HCT116 (cell line): ENCODE data around the gene MNAT1.

Experiments used
- CEBPB ChIP-seq: IDR thresholded peaks from 2 replicates; pipeline ENCODE4 v1.6.1; 2012; ENCODE audit warnings: low read depth
- EGR1 ChIP-seq: IDR thresholded peaks from 2 replicates; pipeline ENCODE4 v1.6.1; 2012; ENCODE audit warnings: low read depth
- ELF1 ChIP-seq: IDR thresholded peaks from 2 replicates; pipeline ENCODE4 v1.6.1; 2012; ENCODE audit warnings: low read depth, borderline replicate concordance
- EZH2 ChIP-seq: fragments of 200-600 bp; sonication (generic); IDR thresholded peaks from 2 replicates; pipeline ENCODE4 v1.6.1; 2017; ENCODE audit warnings: antibody characterized with exemption, mixed run types
- EZH2phosphoT487 ChIP-seq: fragments of 200-600 bp; IDR thresholded peaks from 2 replicates; pipeline ENCODE4 v1.6.1; 2018; ENCODE audit warnings: antibody characterized with exemption, borderline replicate concordance
- FOSL1 ChIP-seq: IDR thresholded peaks from 2 replicates; pipeline ENCODE4 v1.6.1; 2012; ENCODE audit warnings: low read depth
- JUND ChIP-seq: IDR thresholded peaks from 2 replicates; pipeline ENCODE4 v1.6.1; 2012
- POLR2A ChIP-seq: IDR thresholded peaks from 2 replicates; pipeline ENCODE4 v1.7.0; 2011; ENCODE audit warnings: borderline replicate concordance; ENCODE audit not compliant: insufficient read depth, insufficient read length; ENCODE audit errors: extremely low read depth
- POLR2AphosphoS5 ChIP-seq: IDR thresholded peaks from 2 replicates; pipeline ENCODE4 v1.6.1; 2011; ENCODE audit warnings: mild to moderate bottlenecking, low read depth, low read length, moderate library complexity
- SRF ChIP-seq: IDR thresholded peaks from 2 replicates; pipeline ENCODE4 v1.6.1; 2012; ENCODE audit warnings: low read depth
- TCF7L2 ChIP-seq: IDR thresholded peaks from 2 replicates; pipeline ENCODE4 v1.7.0; 2011; ENCODE audit warnings: borderline replicate concordance, inconsistent platforms; ENCODE audit not compliant: insufficient read depth, insufficient read length; ENCODE audit errors: extremely low read depth
- YY1 ChIP-seq: IDR thresholded peaks from 2 replicates; pipeline ENCODE4 v1.6.1; 2011; ENCODE audit warnings: low read length, low read depth, moderate library complexity, mild to moderate bottlenecking; ENCODE audit not compliant: insufficient replicate concordance; ENCODE audit errors: extremely low read depth
- TF ChIP-seq, protein P1 (sequence below): IDR thresholded peaks from 2 replicates; pipeline ENCODE4 v1.6.1; 2012
- TF ChIP-seq, protein P2 (sequence below), 3 experiments: fragments of 200-600 bp in 1 of 3; sonication (generic) in 1 of 3; IDR thresholded peaks in 2 of 3; conservative IDR thresholded peaks in 1 of 3; 2 replicates each; pipeline ENCODE4 v1.5.1; 2012 to 2017; ENCODE audit warnings: low read depth in 2 of 3, low read length in 2 of 3, antibody characterized with exemption in 1 of 3, borderline replicate concordance in 1 of 3, control low read depth in 1 of 3, mild to moderate bottlenecking in 1 of 3, mixed read lengths in 1 of 3, mixed run types in 1 of 3, moderate library complexity in 1 of 3; ENCODE audit not compliant: insufficient read depth in 1 of 3

DNA sequence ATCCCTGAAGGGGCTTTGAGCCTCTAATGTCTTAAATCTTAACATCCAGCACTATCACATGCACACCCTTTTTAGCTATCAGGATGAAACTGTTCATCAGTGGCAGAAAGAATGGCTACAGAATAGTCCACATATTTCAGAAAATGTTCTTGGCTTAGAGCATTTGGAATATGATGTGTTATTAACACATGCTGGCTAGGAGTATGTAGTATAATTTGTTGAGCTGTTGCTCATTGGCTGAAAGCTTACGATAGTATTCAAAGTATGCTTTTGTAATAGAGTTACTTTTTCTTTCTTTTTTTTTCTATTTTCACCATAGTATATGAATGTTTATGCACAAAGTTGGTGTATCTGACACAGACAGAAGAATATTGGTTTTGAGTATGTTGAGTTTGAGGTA lies 55.1 kb downstream of the MNAT1 start:
- TF ChIP-seq, protein P1, sequence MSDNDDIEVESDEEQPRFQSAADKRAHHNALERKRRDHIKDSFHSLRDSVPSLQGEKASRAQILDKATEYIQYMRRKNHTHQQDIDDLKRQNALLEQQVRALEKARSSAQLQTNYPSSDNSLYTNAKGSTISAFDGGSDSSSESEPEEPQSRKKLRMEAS = no peak
- TF ChIP-seq, protein P2, sequence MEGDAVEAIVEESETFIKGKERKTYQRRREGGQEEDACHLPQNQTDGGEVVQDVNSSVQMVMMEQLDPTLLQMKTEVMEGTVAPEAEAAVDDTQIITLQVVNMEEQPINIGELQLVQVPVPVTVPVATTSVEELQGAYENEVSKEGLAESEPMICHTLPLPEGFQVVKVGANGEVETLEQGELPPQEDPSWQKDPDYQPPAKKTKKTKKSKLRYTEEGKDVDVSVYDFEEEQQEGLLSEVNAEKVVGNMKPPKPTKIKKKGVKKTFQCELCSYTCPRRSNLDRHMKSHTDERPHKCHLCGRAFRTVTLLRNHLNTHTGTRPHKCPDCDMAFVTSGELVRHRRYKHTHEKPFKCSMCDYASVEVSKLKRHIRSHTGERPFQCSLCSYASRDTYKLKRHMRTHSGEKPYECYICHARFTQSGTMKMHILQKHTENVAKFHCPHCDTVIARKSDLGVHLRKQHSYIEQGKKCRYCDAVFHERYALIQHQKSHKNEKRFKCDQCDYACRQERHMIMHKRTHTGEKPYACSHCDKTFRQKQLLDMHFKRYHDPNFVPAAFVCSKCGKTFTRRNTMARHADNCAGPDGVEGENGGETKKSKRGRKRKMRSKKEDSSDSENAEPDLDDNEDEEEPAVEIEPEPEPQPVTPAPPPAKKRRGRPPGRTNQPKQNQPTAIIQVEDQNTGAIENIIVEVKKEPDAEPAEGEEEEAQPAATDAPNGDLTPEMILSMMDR (IDR thresholded peaks at IDR 0.05 in 2 of 3, conservative IDR thresholded peaks at IDR 0.05 in 1 of 3; ENCODE audit: borderline replicate concordance in 1 of 3, insufficient read depth in 1 of 3, low read depth in 2 of 3, low read length in 2 of 3) = no peak
- no peak for TF ChIP-seq FOSL1
- TF ChIP-seq CEBPB = no peak
- TF ChIP-seq POLR2A = no peak
- TF ChIP-seq YY1 = no peak
- TF ChIP-seq ELF1 = no peak
- no peak for TF ChIP-seq EGR1
- no peak for TF ChIP-seq EZH2phosphoT487
- TF ChIP-seq TCF7L2 = no peak
- no peak for TF ChIP-seq POLR2AphosphoS5
- TF ChIP-seq SRF = no peak
- TF ChIP-seq JUND = no peak
- TF ChIP-seq EZH2 = no peak
